SK-N-SH (cell line): ENCODE results near the gene SLC36A4. TPM values are rescaled to one million over a fixed set of nuclear protein-coding genes. Genes with fewer than 3 reads are reported as not detected.
A peak's percentile ranks its signal among the peaks of the same experiment; 100 is the strongest.
"Not testable (repeated sequence)": the region's sequence is repeated elsewhere in the genome, so short reads cannot be mapped to it uniquely, and the experiment has no call there.

Experiments used
- CTCF ChIA-PET: fragments of 300-600, 350-600 bp; formaldehyde crosslinking; extraction: SDS; loops from one replicate; lab custom pipeline; 2021; lab: Yijun Ruan, JAX
- POLR2A ChIA-PET: fragments of 350-600 bp; sonication (Branson Sonifier 250); formaldehyde crosslinking; extraction: SDS; loops from one replicate; lab custom pipeline; 2020; ENCODE audit warnings: antibody characterized with exemption, inconsistent platforms; lab: Yijun Ruan, JAX
- DNase-seq: peaks from one replicate; pipeline ENCODE4 v3.0.0; 2012
- H2AFZ ChIP-seq: fragments of 200-600 bp; sonication (generic); 2 replicates; pipeline ENCODE4 v1.8.1; 2016; ENCODE audit warnings: antibody characterized with exemption, mild to moderate bottlenecking, low read depth
- H3F3A ChIP-seq: fragments of 200-600 bp; sonication (generic); replicated peaks from 2 replicates; pipeline ENCODE3; 2016; ENCODE audit warnings: antibody characterized with exemption, mild to moderate bottlenecking; ENCODE audit not compliant: insufficient read depth
- H3K27ac ChIP-seq, 2 experiments: fragments of 200-500 bp in 1 of 2; fragments of 200-600 bp in 1 of 2; sonication (Bioruptor generic) in 1 of 2; sonication (generic), shearing (Covaris generic) in 1 of 2; 2 replicates each; pipeline versions ENCODE4 v1.5.1 to v1.6.1; 2014 to 2016; ENCODE audit warnings: low read depth in 2 of 2, inconsistent platforms in 1 of 2, low read length in 1 of 2, mild to moderate bottlenecking in 1 of 2, mixed read lengths in 1 of 2
- H3K27me3 ChIP-seq: fragments of 200-600 bp; sonication (generic), shearing (Covaris generic); 2 replicates; pipeline ENCODE4 v1.6.1; 2016; ENCODE audit warnings: mixed run types; ENCODE audit not compliant: insufficient read depth
- H3K36me3 ChIP-seq, 2 experiments: fragments of 200-500 bp in 1 of 2; fragments of 200-600 bp in 1 of 2; sonication (Bioruptor generic) in 1 of 2; sonication (generic) in 1 of 2; replicated peaks in 1 of 2; 2 replicates each; pipeline versions ENCODE3 to v1.5.1; 2014 to 2016; ENCODE audit warnings: low read length in 1 of 2, mild to moderate bottlenecking in 1 of 2; ENCODE audit not compliant: insufficient read depth in 2 of 2, control insufficient read depth in 1 of 2
- H3K4me1 ChIP-seq, 2 experiments: fragments of 200-500 bp in 1 of 2; fragments of 200-600 bp in 1 of 2; sonication (Bioruptor generic) in 1 of 2; sonication (generic), shearing (Covaris generic) in 1 of 2; 2 replicates each; pipeline versions ENCODE4 v1.5.1 to v1.6.1; 2014 to 2016; ENCODE audit warnings: low read depth in 1 of 2, low read length in 1 of 2, mixed run types in 1 of 2; ENCODE audit not compliant: insufficient read depth in 2 of 2, control insufficient read depth in 1 of 2
- H3K4me2 ChIP-seq: fragments of 200-600 bp; sonication (generic), shearing (Covaris generic); 2 replicates; pipeline ENCODE4 v1.6.1; 2017; ENCODE audit warnings: mixed run types
- H3K4me3 ChIP-seq, 2 experiments: fragments of 200-500 bp in 1 of 2; fragments of 200-600 bp in 1 of 2; sonication (Bioruptor generic) in 1 of 2; sonication (generic), shearing (Covaris generic) in 1 of 2; 2 replicates each; pipeline versions ENCODE4 v1.5.1 to v1.8.1; 2014 to 2016; ENCODE audit warnings: low read depth in 2 of 2, inconsistent platforms in 1 of 2, low read length in 1 of 2, mild to moderate bottlenecking in 1 of 2, mixed read lengths in 1 of 2, moderate library complexity in 1 of 2
- H3K79me2 ChIP-seq: fragments of 200-600 bp; sonication (generic); 2 replicates; pipeline ENCODE4 v1.8.1; 2017; ENCODE audit warnings: mild to moderate bottlenecking; ENCODE audit not compliant: insufficient read depth
- H3K9ac ChIP-seq: fragments of 200-600 bp; sonication (generic); 2 replicates; pipeline ENCODE4 v1.6.1; 2017; ENCODE audit warnings: mixed run types
- H3K9me2 ChIP-seq: fragments of 200-600 bp; sonication (generic); 2 replicates; pipeline ENCODE4 v1.6.1; 2017; ENCODE audit warnings: mixed run types
- H3K9me3 ChIP-seq: fragments of 200-600 bp; sonication (generic); 2 replicates; pipeline ENCODE4 v1.6.1; 2017; ENCODE audit warnings: mixed run types, mild to moderate bottlenecking, moderate library complexity
- H4K20me1 ChIP-seq: fragments of 200-600 bp; sonication (generic); 2 replicates; pipeline ENCODE4 v1.6.1; 2017; ENCODE audit warnings: mild to moderate bottlenecking, mixed run types; ENCODE audit not compliant: insufficient read depth
- ELF1 ChIP-seq: IDR thresholded peaks from 2 replicates; pipeline ENCODE4 v1.4.0; 2012
- EP300 ChIP-seq, 2 experiments: IDR thresholded peaks; 2 replicates each; pipeline versions ENCODE4 v1.4.0 to v1.6.1; 2012; ENCODE audit warnings: borderline replicate concordance in 1 of 2, low read depth in 1 of 2, low read length in 1 of 2
- EZH2phosphoT487 ChIP-seq: fragments of 200-600 bp; sonication (generic); IDR thresholded peaks from 2 replicates; pipeline ENCODE4 v1.6.1; 2017; ENCODE audit warnings: low read depth, mixed run types, mild to moderate bottlenecking, antibody characterized with exemption, moderate library complexity, borderline replicate concordance
- FOSL2 ChIP-seq: IDR thresholded peaks from 2 replicates; pipeline ENCODE4 v1.4.0; 2012; ENCODE audit warnings: low read depth, mild to moderate bottlenecking, moderate library complexity, borderline replicate concordance
- FOXJ3 ChIP-seq: sonication (generic); formaldehyde crosslinking; IDR thresholded peaks from 2 replicates; pipeline ENCODE4 v1.5.1; 2020; ENCODE audit warnings: mild to moderate bottlenecking, missing genetic modification reagents
- FOXM1 ChIP-seq: IDR thresholded peaks from 2 replicates; pipeline ENCODE4 v1.4.0; 2012; ENCODE audit warnings: low read depth, mild to moderate bottlenecking
- GATA2 ChIP-seq: sonication (generic); formaldehyde crosslinking; IDR thresholded peaks from 2 replicates; pipeline ENCODE4 v1.5.0; 2020; ENCODE audit warnings: mild to moderate bottlenecking, missing genetic modification reagents
- MAX ChIP-seq: IDR thresholded peaks from 2 replicates; pipeline ENCODE4 v1.4.0; 2012; ENCODE audit warnings: low read depth
- MXI1 ChIP-seq: IDR thresholded peaks from 2 replicates; pipeline ENCODE4 v1.6.1; 2012; ENCODE audit warnings: mild to moderate bottlenecking, low read depth, low read length, improper control_type of control experiment
- NFIC ChIP-seq: IDR thresholded peaks from 2 replicates; pipeline ENCODE4 v1.4.0; 2012; ENCODE audit warnings: borderline replicate concordance
- RAD21 ChIP-seq: IDR thresholded peaks from 2 replicates; pipeline ENCODE4 v1.6.1; 2012; ENCODE audit warnings: mild to moderate bottlenecking, low read length
- RCOR1 ChIP-seq: fragments of 150-350 bp; IDR thresholded peaks from 2 replicates; pipeline ENCODE4 v1.6.1; 2017; ENCODE audit warnings: antibody characterized with exemption, low read length
- REST ChIP-seq: IDR thresholded peaks from 2 replicates; pipeline ENCODE4 v1.6.1; 2012; ENCODE audit warnings: mild to moderate bottlenecking, low read depth, low read length, moderate library complexity
- RXRA ChIP-seq: IDR thresholded peaks from 2 replicates; pipeline ENCODE4 v1.4.0; 2012; ENCODE audit warnings: low read depth, mild to moderate bottlenecking, borderline replicate concordance
- TEAD4 ChIP-seq: IDR thresholded peaks from 2 replicates; pipeline ENCODE4 v1.4.0; 2012; ENCODE audit warnings: mild to moderate bottlenecking, borderline replicate concordance; ENCODE audit not compliant: insufficient read depth
- USF2 ChIP-seq: fragments of 150-350 bp; IDR thresholded peaks from 2 replicates; pipeline ENCODE4 v1.6.1; 2017; ENCODE audit warnings: antibody characterized with exemption, low read length, low read depth, borderline replicate concordance
- ZBTB33 ChIP-seq: IDR thresholded peaks from 2 replicates; pipeline ENCODE4 v1.4.0; 2012; ENCODE audit warnings: low read depth, borderline replicate concordance
- WGBS: methylation state at CpG from one replicate; pipeline ENCODE4 v1.1.6; 2017; ENCODE audit warnings: low lambda C conversion rate; 5-methylcytosine and 5-hydroxymethylcytosine counted together
- polyA plus RNA-seq, 3 experiments: library from polyadenylated mRNA; depleted of rRNA; stranded (reverse); fragments of >200 nt; gene quantifications; 2 replicates each; pipeline ENCODE4 v1.2.3, GENCODE V29; 2012

SLC36A4 gene
- polyA plus RNA-seq, 1 of the 3 experiments (the other 2 are of a cell fraction): 9.7 TPM

GRCh38 chr11:93197380-93198214 is at the start of gene SLC36A4 (continued):
- TF ChIP-seq MAX: peak; percentile 93
- peak; percentile 15; the same call in 1 of the 2 replicates for TF ChIP-seq REST
- no peak for TF ChIP-seq RXRA
- TF ChIP-seq EZH2phosphoT487: no peak
- no peak for TF ChIP-seq FOXM1
- no peak for TF ChIP-seq USF2

GRCh38 chr11:93246790-93247189 is 49.0 kb upstream of the SLC36A4 start:
- H3K27me3 ChIP-seq, H3K79me2 ChIP-seq, H3K9ac ChIP-seq, H3F3A ChIP-seq, DNase-seq, H3K9me3 ChIP-seq, CTCF ChIA-PET, H3K27ac ChIP-seq, H2AFZ ChIP-seq, H3K9me2 ChIP-seq, H3K4me1 ChIP-seq, H3K4me3 ChIP-seq, H4K20me1 ChIP-seq, H3K36me3 ChIP-seq, H3K4me2 ChIP-seq, POLR2A ChIA-PET: not testable (repeated sequence)
- 45% methylated on average over 3 of the region's 3 CpGs for WGBS

GRCh38 chr11:93244018-93244417 is 46.2 kb upstream of the SLC36A4 start:
- Histone ChIP-seq H3K79me2 (no peaks in the 10 kb centered on the region), H3K4me1 (no peaks in the 10 kb centered on the region), H3K9ac (no peak overlapping the region), H3K27ac (no peak overlapping the region), H3K9me2 (no peaks in the 10 kb centered on the region), H3F3A (no peaks in the 10 kb centered on the region), H4K20me1 (no peaks in the 10 kb centered on the region), H2AFZ (no peak overlapping the region), H3K9me3 (no peaks in the 10 kb centered on the region), H3K4me3 (no peak overlapping the region), H3K4me2 (no peak overlapping the region), H3K27me3 (no peaks in the 10 kb centered on the region), H3K36me3 (no peaks in the 10 kb centered on the region)
- DNase-seq: no peak
- ChIA-PET CTCF (interaction anchor here (0.5 kb wide), 1 partner anchor 1035 kb away, joined by 3 read pairs; no protein-coding TSS in a partner anchor), POLR2A (no interaction called here)
- WGBS: 13% methylated on average over 1 of the region's 1 CpG
- no peak for TF ChIP-seq TEAD4
- TF ChIP-seq MXI1: no peak
- TF ChIP-seq FOSL2: no peak
- TF ChIP-seq RCOR1: no peak
- TF ChIP-seq NFIC: no peak
- no peak for TF ChIP-seq FOXJ3 (CRISPR knock-in tag)
- no peak for TF ChIP-seq EZH2phosphoT487
- TF ChIP-seq ZBTB33: no peak
- TF ChIP-seq RAD21: no peak
- no peak for TF ChIP-seq RXRA
- no peak for TF ChIP-seq EP300 (IDR thresholded peaks at IDR 0.05; ENCODE audit: borderline replicate concordance in 1 of 2, low read depth in 1 of 2, low read length in 1 of 2)
- no peak for TF ChIP-seq ELF1
- no peak for TF ChIP-seq GATA2 (CRISPR knock-in tag)
